GM21390 (cell line): ENCODE results near the gene TBCC.
A peak's percentile ranks its signal among the peaks of the same experiment; 100 is the strongest.

Experiments
- ATAC-seq: cut with Tn5 transposase; IDR thresholded peaks from one replicate; pipeline ENCODE4 v1.9.1; 2021; ENCODE audit not compliant: unreplicated experiment

TBCC gene

DNA sequence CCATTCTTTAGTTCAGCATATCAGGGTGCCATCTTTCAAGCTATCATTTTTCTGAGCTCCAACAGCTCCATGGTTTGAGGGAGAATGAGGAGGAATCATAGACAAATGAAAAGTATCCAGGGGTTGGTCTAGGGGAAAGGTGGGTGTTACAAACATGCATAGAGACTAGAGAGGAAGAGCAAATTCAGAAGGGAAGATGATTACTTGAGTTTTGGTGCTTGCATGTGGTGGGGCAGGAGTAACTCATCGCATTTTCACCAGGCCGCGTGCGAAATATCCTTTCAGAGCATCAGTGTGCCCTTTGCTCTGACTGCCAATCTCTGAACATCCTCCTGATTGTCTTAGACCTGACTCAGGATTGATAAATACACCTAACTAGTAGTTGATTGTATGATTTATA, 28.3 kb upstream of the TBCC start:
- no peak for ATAC-seq

DNA sequence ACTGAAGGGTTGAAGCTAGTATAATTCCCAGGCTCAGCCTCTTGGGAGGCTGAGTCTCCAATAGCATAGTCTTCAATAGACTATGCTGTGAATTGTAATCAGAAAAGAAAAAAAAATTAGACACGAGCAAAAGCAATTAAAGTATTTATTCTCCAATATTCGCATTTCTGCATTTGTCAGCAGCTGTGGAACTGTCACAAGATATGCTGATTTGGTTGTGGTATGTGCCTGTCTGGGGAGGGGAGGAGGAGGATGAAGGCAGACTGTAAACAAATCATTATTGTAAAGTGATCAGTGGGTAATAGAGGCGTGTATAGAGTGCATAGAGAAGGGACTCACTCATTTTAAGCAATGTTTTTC, 25.8 kb upstream of the TBCC start:
- no peak for ATAC-seq

DNA sequence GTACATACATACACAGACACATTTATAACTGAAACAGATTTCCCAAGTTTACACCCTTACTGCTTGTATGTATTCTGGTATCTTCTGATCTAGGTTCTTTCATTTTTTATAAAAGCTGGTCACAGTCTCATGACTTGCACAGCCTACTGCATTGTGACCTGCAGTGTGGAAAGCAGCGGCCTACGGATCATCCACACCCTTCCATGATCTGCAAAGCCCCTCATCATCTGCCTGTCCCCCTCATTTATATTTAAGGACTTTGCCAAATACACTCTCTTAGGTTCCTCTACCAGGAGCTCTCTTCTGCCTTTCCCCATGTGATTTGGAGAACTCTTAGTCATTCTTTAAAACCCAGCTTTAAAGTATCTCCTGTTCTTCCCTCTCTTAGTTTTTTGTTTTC, 23.9 kb upstream of the TBCC start:
- ATAC-seq: no peak

DNA sequence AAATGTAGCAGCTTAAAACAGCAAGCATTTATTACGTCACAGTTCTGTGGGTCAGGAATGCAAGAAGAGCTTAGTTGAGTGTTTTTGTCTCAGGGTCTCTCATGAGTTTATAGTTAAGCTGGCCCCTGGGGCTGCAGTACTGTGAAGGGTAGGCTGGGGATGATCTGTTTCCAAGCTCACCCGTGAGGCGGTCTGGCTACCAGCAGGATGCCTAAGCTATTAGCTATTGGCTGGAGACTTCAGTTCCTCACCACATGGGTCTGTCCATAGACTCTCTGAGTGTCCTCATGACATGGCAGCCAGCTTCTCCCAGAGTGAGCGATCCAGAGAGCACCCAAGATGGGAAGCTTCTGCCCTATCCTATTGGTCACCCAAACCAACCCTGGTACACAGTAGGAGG, 23.1 kb upstream of the TBCC start:
- no peak for ATAC-seq

DNA sequence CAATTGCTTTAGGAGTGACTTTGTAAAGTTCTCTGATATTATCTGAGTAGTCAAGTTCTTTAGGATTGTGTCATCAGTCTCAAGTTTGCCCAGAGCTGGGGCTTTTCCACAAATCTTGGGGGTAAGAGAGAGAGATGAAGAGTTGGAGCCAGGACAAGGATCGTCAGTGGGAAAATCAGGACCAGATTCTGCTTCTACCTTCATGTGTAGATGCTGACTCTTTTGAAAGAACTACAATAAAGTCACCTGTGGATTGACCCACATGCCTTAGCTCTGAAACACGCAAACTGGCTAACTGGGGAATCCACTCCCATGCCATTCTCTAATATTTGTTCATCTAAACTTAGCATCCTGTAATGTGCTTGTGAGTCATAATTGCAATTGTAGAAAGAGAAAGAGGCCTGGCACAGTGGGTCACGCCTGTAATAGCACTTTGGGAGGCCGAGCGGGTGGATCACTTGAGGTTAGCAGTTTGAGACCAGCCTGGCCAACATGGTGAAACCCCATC, 20.3 kb upstream of the TBCC start:
- ATAC-seq: no peak

DNA sequence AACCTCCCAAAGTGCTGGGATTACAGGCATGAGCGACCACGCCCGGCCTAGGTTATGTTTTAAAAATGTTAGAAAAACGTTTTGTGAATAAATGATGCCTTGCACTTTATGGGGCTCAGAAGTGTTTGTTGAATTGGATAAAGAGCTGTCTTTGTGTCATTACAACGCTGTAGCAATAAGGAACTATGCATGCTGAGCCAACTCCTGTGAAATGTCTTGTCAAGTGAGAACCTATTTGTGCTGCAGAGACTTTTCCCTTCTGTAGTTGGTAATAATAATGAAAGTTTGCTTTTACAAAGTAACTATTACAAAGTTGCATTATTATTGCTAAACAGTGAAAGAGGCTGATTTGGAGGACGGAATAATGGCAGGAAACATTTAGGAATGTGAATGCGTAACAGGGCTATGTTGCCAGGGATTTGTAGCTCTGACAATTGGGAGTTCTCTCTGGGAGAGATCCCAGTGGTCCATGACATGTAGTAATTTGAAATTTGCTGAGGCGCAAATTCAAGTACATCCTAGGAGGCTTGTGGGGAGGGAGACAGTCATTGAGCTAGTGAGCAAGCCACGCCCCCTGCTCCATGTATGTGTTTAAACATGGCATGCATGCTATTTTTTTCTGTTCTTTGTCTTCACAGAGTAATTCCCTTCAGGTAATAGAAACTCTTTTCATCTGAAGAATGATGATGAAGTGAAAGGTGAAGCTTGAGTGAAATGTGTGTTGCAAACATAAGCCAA, 19.2 kb upstream of the TBCC start:
- no peak for ATAC-seq

DNA sequence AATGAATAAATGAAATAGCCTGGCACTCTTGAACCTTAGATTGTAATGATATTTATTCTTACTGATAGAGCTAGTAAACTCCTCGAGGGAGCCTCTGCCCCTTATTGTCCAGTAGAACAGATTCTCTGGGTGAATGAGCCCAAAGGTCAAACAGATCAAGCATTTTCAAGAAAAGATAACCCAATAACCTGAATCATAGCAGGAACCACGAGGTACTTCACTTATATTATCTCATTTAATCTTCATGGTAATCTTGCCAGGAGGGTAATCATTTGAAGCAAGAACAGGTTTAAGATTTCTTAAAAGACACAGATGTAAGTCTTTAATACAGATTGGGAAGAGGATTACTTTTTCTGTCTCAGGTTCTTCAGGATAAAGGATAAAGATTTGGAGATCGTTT, 17.0 kb upstream of the TBCC start:
- no peak for ATAC-seq

DNA sequence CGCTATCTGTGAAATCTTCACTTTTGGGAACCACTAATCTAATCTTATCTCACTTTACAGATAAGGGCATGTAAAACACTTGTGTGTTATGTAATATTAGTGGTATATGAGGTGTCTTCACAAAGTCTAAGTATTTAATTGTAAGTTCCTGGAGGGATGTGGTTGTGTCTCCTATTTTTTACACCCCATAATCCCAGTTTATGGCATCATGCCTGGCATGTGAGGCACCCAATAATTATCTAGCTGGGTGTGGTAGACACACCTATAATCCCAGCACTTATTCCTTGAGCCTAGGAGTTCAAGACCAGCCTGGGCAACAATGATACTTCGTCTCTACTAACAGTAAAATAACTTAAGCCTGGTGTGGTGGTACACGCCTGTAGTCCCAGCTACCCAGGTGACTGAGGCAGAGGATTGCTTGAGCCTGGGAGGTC, 16.5 kb upstream of the TBCC start:
- no peak for ATAC-seq

DNA sequence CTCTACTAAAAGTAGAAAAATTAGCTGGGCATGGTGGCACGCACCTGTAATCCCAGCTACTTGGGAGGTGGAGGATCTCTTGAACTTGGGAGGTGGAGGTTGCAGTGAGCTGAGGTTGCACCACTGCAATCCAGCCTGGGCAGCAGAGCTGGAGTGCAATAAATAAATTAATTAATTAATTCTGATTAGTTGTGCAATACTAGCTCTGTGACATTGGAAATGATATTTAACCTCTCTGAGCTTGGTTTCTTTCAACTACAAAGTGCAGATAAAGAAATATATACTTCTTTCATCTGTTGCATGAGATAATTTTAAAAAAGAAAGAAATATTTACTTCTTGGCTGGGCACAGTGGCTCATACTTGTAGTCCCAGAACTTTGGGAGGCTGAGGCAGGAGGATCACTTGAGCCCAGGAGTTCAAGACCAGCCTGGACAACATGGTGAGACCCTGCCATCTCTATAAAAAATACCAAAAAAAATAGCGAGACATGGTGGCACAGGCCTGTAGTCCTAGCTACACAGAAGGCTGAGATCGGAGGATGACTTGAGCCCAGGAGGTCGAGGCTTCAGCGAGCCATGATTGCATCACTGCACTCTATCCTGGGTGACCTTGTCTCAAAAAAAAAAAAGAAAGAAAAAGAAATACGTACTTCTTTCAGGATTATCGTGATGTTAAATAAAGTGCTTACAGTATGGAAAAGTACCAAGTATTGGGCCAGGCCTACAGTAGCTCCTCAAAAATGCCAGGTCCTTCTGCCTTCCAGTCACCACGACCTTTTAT, 15.6 kb upstream of the TBCC start:
- ATAC-seq: no peak

DNA sequence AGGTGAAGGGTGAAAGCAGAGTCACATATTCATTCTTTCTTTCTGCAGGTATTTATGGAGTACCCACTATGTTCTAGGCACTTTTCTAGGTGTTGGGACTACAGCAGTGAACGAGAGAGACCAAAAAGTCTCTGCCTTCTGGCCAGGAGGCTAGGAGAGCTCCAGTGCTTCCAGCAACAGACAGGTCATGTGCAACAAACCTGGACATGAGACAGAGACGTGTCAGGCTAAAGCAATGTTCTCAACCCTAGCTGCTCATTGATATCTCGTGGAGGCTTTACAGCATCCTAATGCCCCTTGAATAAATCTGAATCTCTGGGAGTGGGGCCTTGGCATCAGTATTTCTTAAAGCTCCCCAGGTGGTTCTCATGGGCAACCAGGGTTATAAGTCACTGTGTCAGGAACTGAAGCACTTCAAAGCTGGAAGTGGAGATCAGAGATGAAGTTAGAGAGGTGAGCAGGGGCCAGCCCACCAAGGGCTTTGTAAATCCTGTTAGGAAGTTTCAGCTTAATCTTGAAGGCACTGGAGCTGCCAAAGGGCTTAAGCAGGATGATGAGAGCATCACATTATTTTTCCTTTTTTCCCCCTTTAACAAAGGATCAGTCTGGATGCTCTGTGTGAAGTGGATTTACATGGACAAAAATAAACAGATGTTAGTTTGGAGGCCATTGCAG, 13.0 kb upstream of the TBCC start:
- no peak for ATAC-seq

DNA sequence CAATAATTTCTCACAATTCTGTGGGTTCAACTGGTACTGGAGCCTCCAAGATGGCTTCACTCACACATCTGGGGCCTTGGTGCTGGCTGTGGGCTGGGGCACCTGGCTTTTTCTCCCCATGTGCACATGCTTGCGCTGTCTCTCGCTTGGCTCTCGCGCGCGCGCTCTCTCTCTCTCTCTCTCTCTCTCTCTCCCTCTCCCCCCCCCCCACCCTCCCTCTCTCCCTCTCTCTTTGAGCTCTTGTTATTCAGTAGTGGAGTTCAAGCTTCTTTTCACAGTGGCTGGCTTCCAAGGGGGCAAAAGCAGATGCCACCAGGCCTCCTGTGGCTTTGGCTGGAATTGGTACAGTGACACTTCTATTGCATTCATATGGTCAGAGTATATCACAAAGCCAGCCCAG, 10.8 kb upstream of the TBCC start:
- ATAC-seq: no peak

DNA sequence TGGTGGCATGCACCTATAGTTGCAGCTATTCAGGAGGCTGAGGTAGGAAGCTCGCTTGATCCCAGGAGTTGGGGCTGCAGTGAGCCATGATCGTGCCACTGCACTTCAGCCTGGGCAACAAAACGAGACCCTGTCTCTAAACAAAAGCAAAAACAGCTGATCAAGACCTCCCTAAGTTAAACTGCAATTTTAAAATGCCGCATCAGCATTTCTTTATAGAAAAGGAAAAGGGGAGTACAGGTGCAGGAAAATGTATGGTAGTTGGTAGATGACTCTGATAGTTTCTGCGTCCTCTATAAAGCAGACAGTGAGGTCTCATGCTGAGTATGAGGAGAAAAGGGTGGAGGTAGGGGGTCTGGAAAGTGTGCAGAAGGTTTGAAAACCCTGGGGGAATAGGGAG, 8.9 kb upstream of the TBCC start:
- no peak for ATAC-seq

DNA sequence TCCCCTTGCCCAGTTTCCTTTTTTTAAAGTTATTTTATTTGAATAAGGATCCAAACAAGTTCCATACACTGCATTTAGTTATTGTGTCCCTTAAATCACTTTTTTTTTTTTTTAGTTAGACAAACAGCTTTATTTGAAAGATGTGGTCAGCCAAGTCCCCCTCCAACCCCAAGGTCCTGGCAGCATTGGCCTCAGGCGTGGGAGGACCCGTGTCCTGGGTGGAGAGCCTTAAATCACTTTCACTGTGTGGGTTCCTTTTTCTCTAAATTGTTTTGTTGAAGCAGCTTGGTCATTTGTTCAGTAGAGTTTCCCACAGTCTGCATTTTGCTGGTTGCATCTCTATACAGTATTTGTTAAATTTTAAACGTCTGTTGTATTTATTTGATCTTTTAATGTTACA, 5.2 kb upstream of the TBCC start:
- ATAC-seq: no peak

DNA sequence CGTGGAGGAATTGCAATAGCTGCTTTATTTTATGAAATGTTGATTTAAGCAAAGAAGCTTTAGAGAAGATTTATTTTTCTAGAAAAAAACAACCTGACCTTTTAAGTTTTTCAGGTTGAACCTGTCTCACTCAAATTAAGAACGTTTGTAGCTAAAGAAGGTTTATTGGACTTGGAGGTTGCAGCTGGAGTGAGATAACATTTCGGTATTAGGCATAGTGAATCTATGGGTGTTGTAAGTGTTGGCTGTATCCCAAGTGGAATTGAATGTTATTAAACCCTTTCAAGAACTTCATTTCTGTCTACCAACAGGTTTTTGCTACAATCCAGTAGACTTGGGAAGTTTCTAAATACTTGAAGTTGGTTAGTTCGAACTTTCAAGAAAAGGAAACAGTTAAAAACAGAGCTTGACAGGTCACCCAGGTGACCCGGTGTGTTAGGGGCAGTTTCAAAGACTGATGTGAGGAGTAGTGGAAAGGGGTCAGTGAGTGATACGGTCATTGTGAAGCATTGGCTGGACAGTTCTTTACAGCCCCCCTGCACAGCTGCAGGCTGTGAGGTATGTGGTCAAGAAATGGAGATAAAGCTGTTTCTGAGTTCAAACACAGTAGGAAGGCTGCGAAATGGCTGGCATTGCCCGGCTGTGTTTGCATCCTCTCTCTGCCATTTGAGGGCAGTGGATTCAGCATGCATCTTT, 2.4 kb upstream of the TBCC start:
- no peak for ATAC-seq

DNA sequence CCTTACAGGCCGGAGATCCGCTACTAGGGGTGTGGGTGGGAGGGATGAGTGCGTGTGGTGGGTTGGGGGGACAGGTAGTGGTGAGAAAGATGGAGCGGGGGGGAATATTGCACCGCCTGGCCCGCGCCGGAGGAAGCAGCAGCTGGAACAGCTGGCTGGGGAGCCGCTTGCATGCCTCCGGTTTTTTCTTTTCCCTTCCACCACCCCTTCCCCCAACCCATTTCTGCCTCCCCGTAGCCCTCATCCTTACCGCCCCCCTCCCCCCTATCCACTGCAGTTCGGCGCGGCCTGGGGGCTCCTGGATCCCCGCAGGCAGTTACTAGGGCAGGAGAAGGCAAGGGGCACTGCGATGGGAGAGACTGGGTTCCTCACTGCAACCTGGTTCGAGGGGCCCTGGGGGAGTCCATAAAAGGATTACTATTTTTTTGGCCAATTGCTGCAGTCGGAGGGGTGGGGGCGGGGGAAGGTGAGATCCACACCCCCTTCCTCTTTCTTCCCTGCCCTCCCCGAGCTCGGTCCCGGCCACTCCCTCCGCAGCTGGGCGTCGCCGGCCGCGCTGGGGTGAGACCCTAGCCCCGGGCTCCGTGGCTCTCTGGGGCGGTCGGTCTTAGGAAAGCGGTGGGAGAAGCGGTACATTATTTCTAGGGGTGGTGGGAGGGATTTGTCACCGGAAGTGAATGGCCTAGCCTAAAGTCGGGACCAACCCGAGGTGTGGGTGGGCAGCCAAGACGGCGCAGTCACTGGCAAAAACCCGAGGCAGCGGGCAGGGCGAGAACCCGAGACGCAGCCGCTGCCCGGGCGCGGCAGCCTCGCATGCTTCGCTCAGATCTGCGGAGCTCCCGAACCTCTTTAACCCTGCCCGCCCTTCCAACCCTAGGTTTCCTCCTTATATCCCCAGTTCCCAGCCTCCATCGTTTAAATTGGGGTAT, 824 bp upstream of the TBCC start:
- ATAC-seq: peak; percentile 57

DNA sequence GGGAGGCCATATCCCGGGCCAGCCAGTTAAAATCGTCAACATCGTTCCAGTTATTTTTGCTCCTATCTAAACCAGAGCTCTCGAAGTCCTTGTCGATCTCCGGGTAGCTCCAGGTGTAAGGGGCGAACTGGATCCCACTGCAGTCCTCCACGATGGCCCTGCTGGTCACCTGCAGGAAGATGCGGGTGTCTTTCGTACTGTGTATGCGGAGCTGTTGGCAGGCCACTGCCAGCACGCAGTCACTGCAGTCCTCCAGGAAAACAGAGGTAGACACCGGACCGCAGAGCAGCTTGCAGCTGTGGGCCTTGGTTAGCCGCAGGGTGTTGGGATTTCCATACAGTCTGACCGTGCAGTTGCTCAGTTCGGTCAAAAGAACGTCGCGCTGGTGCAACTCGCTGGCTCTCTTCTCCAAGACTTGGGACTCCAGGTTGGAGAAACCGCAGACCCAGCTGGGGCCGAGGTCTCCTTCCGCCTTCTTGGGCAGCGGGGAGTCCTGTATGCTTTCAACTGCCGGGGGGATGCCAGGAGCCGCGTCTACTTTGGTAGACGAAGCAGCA, 742 bp downstream of the TBCC start:
- ATAC-seq: no peak

DNA sequence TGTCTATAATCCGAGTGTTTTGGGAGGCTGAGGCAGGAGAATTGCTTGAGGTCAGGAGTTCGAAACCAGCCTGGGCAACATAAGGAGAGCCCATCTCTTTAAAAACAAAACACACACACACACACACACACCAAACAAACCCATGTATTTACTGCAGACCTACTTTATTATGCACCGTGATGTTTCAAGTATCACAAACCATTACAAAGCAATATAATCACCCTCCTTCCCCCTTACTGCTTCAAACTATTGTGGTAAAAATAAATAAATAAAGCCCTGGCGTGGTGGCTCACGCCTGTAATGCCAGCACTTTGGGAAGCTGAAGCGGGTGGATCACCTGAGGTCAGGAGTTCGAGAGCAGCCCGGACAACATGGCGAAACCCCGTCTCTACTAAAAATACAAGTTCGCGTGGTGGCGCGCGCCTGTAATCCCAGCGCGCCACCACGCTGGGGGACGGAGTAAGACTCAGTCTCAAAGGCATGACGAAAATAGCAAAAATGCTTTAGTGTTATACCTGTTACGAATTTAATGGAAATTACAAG, 1.5 kb downstream of the TBCC start:
- no peak for ATAC-seq

DNA sequence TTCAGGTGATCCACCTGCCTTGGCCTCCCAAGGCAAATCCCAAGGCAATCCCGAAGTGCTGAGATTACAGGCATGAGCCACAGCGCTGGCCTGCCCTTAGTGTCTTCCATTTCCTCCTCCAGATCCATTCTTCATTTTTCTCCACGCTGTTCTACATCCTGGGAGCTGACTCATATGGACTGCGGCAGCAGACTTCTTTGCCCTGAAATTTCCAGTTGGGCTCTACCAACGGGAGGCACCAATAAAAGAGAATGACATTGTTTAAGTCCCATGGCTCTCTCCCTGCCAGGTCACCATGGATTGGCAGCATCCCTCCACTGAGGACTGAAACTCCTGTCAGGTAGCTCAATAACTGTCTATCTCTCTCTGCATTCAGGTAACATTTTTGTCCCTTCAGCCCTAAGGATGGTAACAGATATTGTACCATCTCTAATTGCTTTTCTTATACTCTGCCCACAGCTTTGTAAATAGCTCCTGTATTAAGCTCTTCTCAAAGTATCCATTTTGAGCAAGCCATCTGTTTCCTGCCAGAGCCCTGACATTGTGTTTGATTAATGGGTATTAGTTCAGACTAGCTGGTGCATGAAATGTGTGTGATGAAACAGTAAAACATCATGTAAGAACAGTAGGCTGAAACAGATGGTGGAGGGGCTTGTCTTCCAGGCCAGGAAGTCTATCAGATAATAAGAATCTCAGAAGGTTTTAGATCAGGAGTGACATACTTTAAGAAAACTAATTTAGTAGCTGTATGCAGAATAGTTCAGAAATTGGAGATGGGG, 3.6 kb downstream of the TBCC start:
- ATAC-seq: no peak

DNA sequence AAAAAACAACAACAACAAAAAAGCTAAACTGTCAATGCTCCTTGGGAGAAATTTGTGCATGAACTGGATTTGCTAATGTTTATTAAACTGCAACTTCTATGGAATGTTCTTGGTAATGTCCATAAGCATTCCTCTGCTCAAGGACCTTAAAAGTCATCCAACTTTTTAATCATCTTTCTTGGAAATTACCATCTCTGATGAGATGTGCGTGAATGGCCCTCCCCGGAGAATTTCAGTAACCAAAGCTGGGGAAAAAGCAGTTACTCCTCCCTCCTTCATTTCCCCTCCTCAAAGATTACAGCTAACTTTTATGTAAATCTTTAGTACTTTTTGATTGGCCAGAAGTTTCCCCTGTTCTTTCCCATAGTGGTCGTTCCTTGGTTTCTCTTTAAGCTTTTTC, 5.2 kb downstream of the TBCC start:
- no peak for ATAC-seq
